Tongue (tissue), 2 donors: ENCODE data around the gene FUBP1. TPM values are rescaled to one million over a fixed set of nuclear protein-coding genes. Genes with fewer than 3 reads are reported as not detected.
"Not testable (repeated sequence)": the region's sequence is repeated elsewhere in the genome, so short reads cannot be mapped to it uniquely, and the experiment has no call there.

Experiments used
- DNase-seq: peaks from one replicate; pipeline ENCODE4 v3.0.0-alpha.2; 2015
- total RNA-seq: library from RNA; depleted of rRNA; stranded (reverse); fragments of >200 nt; gene quantifications from one replicate; pipeline ENCODE4 v1.2.3, GENCODE V29; 2014

Gene FUBP1
- total RNA-seq, 1 donor from 2014 or later: 250 TPM

DNA sequence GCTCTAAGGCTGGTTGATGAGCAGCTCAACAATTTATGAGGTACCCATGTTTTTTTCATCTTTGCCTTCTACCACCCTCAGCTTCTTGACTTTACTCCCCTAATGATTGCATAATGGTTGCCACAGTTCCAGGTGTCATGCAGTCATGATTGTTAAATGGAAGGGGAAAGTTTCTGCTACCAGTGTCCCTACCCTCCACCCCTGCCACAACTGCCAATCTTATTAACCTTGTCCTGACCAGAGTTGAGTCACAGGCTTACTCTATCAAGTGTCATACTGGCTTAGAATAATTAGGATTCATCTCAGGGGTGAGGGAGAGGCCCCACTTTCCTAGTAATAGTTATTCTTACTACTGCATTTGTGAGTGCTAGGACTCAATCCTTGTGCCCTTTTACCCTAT is 7.9 kb upstream of the FUBP1 start:
- DNase-seq: no peak

DNA sequence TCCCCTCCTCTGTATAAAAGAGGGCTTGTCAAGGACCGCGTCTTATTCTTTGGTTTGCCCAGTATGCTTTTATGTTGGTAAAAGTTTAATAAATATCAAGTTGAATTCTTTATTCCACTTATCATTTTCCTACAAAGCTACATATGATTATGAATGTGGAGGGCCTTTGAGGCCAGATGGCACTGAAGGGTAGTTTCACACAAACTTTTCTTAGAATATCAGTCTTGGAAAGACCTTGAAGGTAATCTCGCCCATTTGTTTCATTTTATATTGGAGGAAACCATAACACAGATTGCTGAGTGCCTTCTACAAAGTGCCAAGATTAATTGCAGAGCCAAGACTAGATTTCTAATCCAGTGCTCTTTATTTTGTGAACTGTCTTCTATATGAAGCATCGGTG is 5.8 kb upstream of the FUBP1 start:
- DNase-seq: no peak

DNA sequence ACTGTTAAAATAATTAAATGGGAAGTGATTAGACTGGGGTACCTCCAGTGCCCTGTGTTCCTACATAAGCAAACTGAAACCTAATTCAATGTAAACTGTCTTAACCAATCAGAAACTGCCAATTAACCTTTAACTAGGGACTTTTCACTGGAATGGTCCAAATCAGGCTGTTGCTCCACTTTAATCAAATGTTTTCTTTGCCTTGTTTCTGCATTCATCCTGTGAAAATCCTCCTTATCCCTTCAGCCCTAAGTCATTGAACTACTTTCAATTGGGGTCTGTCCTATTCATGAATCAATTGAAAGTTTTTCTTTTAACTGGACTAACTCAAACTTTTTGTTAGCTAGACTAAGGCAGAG is 5.1 kb upstream of the FUBP1 start:
- DNase-seq: no peak

DNA sequence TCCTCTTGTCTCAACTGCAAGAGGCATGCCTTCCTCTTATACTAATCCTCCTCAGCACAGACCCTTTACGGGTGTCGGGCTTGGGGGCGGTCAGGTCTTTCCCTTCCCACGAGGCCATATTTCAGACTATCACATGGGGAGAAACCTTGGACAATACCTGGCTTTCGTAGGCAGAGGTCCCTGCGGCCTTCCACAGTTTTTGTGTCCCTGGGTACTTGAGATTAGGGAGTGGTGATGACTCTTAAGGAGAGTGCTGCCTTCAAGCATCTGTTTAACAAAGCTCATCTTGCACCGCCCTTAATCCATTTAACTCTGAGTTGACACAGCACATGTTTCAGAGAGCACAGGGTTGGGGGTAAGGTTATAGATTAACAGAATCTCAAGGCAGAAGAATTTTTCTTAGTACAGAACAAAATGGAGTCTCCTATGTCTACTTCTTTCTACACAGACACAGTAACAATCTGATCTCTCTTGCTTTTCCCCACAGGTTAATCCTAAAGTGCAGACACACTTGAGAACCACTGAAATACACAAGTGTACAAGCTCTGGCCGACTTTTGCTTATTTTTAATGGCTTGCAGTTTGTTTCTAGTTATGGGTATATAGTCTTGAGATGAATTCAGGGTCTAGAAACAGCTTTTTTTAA is 4.6 kb upstream of the FUBP1 start:
- not testable (repeated sequence) for DNase-seq

DNA sequence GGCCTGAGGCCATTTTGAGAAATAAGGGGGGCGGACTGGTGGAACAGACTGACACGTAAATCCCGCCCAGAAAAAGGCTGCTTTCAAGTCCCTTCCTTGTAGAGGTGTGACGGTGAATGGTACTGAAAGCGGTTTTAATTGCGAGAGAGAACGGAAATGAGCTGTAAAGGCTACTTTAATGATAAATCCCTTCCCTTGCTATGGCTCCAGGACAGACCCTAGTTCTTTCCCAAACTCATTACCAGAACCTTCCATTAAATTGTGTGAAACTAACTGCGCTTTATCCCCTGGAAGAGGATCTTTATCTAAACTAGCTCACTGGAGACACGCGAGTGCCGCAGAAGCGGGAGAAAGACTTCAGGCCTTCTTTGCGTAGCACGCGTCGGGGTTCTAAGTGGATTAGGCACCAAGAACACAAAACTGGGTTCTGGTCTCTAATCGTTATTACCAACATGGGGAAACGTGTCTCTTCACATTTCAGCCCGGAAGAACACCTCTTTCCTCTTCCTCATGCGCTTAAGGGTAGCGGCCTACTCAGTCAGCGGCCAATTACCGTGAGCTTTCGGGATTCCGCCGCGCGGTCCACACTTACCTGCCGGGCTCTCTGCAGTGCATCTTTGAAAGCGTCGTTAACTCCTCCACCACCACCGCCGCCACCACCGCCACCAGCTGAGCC is 441 bp downstream of the FUBP1 start:
- DNase-seq: peak; percentile 95

DNA sequence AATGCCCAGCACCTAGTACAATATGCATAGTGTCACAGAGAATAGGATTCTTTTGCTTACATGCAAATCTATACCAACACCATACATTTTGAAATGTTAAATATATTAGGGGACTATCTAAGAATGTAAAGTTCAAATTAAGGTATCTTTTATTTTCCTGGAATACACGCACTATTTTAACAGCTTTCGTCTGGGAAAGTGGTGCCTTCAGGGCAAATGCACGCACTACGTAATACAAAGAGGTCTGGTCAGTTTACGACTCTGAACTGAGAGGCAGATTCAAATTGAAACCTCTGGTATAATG is 931 bp downstream of the FUBP1 start:
- DNase-seq: no peak

DNA sequence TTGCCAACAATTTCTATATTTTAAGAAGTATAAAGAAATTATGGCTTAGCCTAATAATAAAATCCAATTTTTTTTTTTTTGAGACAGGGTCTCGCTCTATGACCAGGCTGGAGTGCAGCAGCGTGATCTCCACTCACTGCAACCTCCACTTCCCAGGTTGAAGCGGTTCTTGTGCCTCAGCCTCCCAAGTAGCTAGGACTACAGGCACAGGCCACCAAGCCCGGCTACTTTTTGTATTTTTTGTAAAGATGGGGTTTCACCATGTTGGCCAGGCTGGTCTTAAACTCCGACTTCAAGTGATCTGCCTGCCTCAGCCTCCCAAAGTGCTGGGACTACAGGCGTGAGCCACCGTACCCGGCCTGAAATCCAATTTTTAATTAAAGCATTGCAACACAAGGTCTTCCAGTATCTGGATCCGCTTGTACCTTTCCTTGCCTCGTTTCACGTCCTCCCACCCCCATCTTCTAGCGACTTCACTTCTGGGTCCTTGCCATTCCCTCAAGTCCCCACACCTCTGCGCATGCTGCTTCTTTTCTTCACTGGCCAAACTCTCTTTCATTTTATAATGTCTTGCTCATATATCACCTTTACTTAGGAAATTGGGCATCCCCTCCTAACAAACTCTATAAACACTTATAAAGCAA is 2.3 kb downstream of the FUBP1 start:
- DNase-seq: no peak

DNA sequence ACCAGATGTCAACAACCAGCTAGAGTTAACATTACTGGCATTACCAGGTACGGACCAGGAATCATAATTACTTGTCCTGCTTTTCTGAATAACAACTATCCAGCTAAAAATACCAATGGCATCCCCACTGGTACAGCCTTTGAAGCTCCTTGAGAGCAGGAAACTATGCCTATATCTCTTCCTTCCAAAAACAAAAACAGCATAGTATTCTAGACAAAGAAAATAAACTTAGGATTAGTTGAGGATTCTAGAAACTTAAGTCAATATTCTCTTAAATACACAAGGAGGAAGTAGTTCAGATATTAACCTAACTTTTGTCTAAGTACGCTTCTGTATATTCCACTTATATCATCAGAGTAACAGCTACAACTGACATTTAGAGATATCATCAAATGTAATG is 3.0 kb downstream of the FUBP1 start:
- no peak for DNase-seq

DNA sequence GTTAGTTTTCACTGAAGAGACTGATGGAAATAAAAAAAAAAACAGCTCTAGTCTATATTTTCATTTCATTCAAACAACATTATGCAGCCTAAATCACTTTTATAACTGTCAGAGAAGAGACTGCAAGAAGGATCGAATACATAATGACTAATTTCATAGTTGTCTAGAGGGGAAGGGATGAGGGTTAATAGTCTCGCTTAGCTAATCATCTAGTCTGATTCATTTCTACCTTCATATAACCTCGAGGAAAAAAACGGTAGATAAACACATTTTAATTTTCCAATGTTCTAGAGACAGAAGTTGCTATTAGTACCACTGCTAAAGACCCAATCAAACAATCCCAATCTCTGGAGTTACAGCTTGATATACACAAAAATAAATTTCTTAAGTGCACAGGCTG is 3.5 kb downstream of the FUBP1 start:
- DNase-seq: no peak

DNA sequence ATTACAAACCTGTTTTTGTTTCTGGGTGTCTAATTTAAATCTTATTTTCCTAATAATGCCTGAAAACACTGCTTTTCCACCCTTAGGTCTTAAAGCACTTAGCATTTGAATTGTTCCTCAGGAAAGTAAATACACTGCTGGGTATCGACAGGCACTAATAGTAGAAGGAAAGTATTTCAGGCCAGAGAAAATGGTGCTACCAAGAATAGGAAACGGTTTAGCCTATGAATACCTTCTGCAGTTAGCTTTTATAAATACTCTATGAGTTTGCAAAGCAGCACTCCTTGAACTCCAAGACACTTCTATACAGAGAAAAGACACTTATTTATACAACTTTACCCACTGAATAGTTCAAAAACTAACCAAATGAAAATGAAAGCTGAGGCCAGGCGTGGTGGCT is 6.8 kb downstream of the FUBP1 start:
- DNase-seq: no peak

DNA sequence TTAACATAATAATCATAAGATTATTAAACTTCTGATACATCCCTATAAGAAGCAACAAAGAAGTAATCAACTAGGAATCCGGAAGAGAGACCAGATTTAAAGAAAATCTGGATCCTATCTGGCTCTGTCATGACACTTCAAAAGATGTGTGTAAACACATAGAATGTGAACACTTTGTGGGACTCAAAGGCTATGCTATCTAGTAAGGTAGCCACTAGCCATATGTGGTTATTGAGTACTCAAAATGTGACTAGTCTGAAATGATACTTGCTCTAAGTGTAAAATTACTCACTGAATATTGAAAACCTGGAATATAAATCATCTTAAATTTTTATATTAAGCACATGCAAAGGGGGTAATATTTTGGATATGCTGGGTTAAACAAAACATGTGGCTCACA is 8.7 kb downstream of the FUBP1 start:
- no peak for DNase-seq

DNA sequence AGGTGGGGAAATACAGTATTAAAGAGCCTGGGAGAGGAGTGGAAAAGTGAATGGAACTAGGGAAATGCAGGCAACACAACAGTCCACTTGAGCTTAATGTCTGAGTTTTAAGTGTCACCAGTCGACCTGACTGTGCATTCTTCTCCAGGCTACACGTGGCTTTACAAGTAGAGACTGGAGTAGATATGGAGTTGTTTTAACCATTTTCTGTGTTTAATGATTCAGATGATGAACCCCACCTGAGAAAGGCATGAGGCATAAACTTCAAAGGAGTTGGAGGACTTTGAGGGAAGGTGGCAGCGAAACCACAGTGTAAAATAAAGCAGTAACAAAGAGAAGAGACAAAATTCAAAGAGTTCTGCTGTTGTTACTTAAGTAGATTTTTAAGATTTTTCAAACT is 12.6 kb downstream of the FUBP1 start:
- no peak for DNase-seq

DNA sequence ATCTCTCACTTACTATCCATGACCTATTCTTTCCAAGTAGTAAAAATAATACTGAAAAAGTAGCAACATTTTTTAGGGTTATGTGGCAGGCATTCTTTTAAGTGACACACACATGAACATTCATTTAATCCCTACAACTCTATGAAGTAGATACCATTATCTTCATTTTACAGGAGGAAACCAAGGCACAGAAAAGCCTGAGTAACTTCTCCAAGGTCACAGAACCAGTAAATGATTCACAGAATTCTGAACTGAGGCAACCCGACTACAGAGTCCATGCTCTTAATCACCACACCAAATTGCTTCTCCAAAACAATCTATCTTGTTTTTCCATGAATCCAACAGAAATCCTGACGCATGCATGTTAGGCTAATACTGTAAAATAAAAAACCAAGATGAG is 17.5 kb downstream of the FUBP1 start:
- DNase-seq: no peak

DNA sequence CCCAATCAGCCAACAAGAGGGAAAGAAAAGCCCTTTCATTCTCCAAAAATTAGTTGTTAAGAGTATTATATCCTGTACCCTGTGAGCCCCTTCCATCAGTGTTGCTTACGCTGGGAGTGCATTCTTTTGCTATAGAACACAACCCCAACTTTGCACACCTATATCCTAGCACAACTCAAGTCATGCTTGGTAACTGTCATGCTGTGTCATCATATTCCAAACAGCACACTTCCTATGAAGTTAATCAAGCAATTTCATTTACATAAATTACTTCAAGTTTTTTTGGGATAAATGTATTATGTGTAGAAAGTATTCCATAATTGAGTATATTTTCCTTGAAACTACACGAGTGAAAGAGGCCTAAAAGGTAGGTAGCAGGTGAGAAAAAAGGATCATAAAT is 20.0 kb downstream of the FUBP1 start:
- no peak for DNase-seq

DNA sequence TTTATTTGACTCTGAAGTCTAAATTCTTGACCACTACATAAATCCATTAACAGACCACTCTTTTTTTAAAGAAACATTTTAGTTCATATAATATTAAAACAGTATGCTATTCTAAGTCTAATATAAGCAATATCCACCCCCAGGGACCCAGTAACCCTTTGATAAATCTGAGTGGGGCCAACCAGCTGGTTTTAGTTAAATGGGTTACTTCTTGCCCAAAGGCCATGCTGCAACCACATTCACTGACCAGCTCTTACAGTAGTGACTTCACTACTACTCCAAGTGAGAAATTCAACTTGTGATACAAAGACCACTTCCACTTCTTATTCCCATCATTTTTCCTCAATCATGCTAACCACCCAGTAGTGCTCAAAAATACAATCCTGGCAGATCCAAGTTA is 20.5 kb downstream of the FUBP1 start:
- no peak for DNase-seq

DNA sequence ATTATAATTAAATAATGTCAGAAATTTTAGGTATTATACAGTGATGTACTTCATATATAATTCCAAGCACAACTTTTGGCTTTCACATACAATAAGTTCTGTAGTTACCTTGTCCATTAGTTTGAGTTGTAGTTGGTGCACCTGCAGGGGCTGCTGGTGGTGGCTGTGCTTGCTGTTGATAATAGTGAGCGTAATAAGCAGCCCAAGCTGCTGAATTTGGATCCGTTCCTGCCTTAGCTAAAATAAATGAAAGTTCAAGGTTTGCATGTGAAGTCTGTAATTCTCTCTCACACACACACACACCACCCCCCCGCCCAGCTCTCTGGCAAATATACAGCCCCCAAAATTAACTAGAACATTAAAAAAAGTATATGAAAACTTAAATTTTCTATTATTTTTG is 22.4 kb downstream of the FUBP1 start:
- DNase-seq: no peak

DNA sequence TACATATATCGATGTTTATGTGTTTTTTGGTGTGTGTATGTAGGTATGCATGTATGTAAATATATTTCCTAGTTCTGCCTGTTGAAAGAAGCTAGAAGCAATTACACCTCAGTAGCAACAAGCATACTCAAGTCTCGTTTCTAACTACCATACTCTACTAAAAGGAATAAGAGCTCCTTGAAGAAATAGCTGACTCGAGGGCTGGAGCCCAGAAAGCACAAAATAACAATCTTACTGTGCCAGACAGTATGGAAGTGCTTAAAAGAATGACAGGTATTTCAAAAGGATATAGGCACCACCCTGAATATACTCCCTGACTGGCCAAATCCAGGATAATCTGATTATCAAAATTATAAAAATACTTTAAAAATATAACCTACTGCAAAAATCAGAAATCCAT is 23.2 kb downstream of the FUBP1 start:
- DNase-seq: no peak

DNA sequence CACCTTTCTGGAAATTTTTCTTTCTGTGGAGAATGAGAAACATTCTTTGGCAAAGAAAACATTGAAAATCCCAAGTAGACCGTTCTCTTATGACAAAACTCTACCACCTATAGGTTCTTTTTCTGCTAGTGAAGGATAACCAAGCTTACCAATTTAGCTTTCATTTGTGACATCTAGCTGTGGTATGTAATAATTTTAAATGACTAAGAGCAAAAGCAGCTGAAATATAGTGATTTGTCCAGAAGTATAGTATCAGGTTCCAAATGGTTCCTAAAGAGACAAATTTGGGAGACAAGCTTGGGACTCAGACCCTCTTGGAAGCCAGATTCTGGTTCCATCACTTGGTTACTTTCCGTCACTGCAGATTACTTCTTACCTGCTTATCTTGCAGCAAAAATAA is 24.4 kb downstream of the FUBP1 start:
- no peak for DNase-seq

DNA sequence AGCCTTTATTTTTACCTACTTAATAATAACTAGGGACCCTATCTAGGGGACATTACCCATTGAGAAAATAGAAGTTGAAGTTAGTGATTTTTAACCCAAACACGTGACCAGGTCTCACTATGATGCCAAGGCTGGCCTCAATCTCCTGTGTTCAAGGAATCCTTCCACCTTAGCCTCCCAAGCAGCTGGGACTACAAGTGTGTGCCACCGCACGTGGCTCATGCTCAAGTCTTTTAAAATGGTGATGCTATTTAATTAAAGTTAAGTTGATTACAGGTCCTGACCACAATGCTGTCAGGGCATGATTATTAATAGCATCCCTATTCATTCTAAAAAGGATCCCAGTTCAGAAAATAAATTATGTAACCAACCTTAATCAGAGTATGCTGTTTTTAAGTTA is 25.0 kb downstream of the FUBP1 start:
- no peak for DNase-seq

DNA sequence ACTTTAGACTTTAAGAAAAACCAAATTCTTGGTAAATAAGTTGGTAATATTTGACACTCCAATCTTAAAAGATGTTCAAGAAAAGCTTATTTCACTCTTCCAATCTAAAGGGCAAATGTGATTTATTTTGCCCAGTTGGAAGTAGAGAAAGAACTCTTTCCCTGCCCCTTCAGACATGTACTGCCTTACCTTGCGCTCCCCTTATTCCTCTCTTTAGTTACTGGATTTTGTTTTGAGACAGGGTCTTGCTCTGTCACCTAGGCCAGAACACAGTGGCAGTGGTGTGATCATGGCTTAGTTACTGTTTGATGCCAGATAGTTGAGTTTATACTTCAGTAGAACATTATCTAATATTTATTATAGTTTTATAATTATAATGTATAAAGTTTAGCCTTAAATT is 27.5 kb downstream of the FUBP1 start:
- DNase-seq: no peak

DNA sequence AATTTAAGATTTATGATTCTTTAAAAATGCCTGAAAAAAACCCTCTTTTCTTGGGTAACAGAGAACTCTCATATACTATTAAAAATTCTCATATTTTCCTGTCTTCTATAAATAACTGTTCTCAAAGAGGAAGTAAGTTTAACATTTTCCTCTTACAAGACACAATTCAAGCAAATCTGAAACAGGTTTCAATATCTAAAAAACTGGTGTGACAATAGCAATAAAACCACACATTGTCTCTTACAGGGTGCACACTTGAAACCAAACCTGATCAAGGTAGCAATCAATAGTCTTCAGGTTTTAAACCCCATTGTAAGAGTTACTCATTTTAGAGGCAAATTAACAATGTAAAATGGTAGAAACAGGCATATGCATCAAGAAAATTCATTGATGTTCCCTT is 28.0 kb downstream of the FUBP1 start:
- DNase-seq: no peak

DNA sequence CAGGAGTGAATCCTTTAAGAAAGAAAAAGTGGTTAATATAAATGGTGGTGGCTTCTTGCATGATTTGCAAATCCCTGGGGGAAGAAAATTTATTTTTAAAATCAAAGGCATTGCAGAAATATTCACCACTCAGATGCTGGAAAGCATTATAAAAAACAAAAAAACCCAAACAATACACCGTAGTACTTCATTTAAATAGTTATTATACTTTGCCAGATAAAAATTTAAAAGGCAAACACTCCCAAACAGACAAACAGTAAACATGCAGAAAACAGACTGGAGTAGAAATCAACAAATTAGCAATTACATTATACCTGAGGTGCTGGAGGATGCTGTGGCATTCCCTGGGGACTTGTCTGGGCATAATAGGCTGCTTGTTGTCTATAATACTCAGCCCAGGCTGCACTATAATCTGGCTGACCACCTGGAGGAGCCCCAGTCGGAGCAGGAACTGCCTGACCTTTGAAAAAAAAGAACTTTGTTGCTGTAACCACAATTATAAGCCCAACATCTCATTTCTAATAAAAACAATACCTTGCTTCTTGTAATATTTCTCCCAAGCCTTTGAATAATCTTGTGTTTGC is 29.9 kb downstream of the FUBP1 start:
- peak; percentile 27 for DNase-seq

DNA sequence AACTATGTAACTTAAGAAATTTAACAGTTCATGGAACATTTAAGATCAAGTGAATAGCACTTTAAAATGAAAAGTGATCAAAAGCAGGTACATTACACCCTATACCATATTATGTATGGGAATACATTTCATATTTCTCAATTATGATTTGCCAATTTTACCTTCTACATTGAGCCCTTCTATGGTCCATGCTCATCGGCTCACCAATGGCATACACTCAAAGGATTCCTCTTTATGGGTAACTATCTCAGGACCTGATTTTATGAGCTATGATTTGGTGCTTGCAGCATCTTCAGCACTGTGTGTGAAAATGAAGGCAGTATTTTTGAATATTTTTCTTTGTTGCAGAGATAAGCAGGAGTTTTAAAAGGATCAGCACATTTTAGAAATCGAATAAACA is 33.5 kb downstream of the FUBP1 start:
- no peak for DNase-seq
